Trophoblast cell (in vitro differentiated cells and primary cell): ENCODE results near the gene SLC43A3.

Experiments used
- DNase-seq, 2 donors: peaks; one replicate each; pipeline ENCODE4 v3.0.0-alpha.2; 2016
- H2AFZ ChIP-seq: 2 replicates; pipeline ENCODE4 v1.6.1; 2013; ENCODE audit warnings: low read length, moderate library complexity, mild to moderate bottlenecking; ENCODE audit not compliant: insufficient read depth, poor library complexity
- H2AK5ac ChIP-seq: 2 replicates; pipeline ENCODE4 v1.6.1; 2013; ENCODE audit warnings: mild to moderate bottlenecking, low read length
- H2BK120ac ChIP-seq: 2 replicates; pipeline ENCODE4 v1.6.1; 2013; ENCODE audit warnings: low read length, mild to moderate bottlenecking, moderate library complexity; ENCODE audit not compliant: insufficient read depth, poor library complexity
- H2BK12ac ChIP-seq: 2 replicates; pipeline ENCODE4 v1.6.1; 2013; ENCODE audit warnings: mild to moderate bottlenecking, low read length, moderate library complexity
- H2BK5ac ChIP-seq: 2 replicates; pipeline ENCODE4 v1.6.1; 2013; ENCODE audit warnings: low read length, low read depth, moderate library complexity, mild to moderate bottlenecking; ENCODE audit not compliant: poor library complexity
- H3K14ac ChIP-seq: 2 replicates; pipeline ENCODE4 v1.6.1; 2013; ENCODE audit warnings: mild to moderate bottlenecking, low read length
- H3K18ac ChIP-seq: 2 replicates; pipeline ENCODE4 v1.6.1; 2013; ENCODE audit warnings: mild to moderate bottlenecking, low read length
- H3K23ac ChIP-seq: 2 replicates; pipeline ENCODE4 v1.6.1; 2013; ENCODE audit warnings: low read length
- H3K27ac ChIP-seq: 2 replicates; pipeline ENCODE4 v1.5.1; 2013; ENCODE audit warnings: low read depth, mild to moderate bottlenecking, inconsistent platforms, low read length, moderate library complexity
- H3K27me3 ChIP-seq: 2 replicates; pipeline ENCODE4 v1.6.1; 2013; ENCODE audit warnings: inconsistent platforms, mild to moderate bottlenecking, low read length, moderate library complexity; ENCODE audit not compliant: insufficient read depth
- H3K36me3 ChIP-seq, 2 experiments: 1 replicate in 1 of 2; 2 replicates in 1 of 2; pipeline ENCODE4 v1.6.1; 2013; ENCODE audit warnings: low read length in 2 of 2, mild to moderate bottlenecking in 2 of 2, moderate library complexity in 1 of 2; ENCODE audit not compliant: insufficient read depth in 2 of 2, control insufficient read depth in 1 of 2
- H3K4ac ChIP-seq: 2 replicates; pipeline ENCODE4 v1.6.1; 2013; ENCODE audit warnings: low read depth, mild to moderate bottlenecking, low read length, moderate library complexity
- H3K4me1 ChIP-seq, 2 experiments: 1 replicate in 1 of 2; 2 replicates in 1 of 2; pipeline ENCODE4 v1.6.1; 2013; ENCODE audit warnings: low read length in 2 of 2, mild to moderate bottlenecking in 2 of 2, moderate library complexity in 1 of 2; ENCODE audit not compliant: insufficient read depth in 2 of 2, control insufficient read depth in 1 of 2
- H3K4me2 ChIP-seq: 2 replicates; pipeline ENCODE4 v1.6.1; 2013; ENCODE audit warnings: inconsistent platforms, mild to moderate bottlenecking, low read length, moderate library complexity
- H3K4me3 ChIP-seq: 2 replicates; pipeline ENCODE4 v1.5.1; 2013; ENCODE audit warnings: mild to moderate bottlenecking, low read depth, low read length, inconsistent platforms
- H3K79me1 ChIP-seq: one replicate; pipeline ENCODE4 v1.6.1; 2013; ENCODE audit warnings: low read length
- H3K79me2 ChIP-seq: 2 replicates; pipeline ENCODE4 v1.6.1; 2013; ENCODE audit warnings: low read length, mild to moderate bottlenecking; ENCODE audit not compliant: control insufficient read depth, insufficient read depth, poor library complexity
- H3K9ac ChIP-seq: 2 replicates; pipeline ENCODE4 v1.6.1; 2013; ENCODE audit warnings: mild to moderate bottlenecking, low read length
- H3K9me3 ChIP-seq: 2 replicates; pipeline ENCODE4 v1.6.1; 2013; ENCODE audit warnings: low read depth, mild to moderate bottlenecking, control low read depth, inconsistent platforms, low read length; ENCODE audit not compliant: insufficient read depth
- H4K12ac ChIP-seq: 2 replicates; pipeline ENCODE4 v1.6.1; 2013; ENCODE audit warnings: low read depth, mild to moderate bottlenecking, low read length, moderate library complexity
- H4K8ac ChIP-seq: 2 replicates; pipeline ENCODE4 v1.6.1; 2013; ENCODE audit warnings: low read depth, mild to moderate bottlenecking, low read length, moderate library complexity
- H4K91ac ChIP-seq: one replicate; pipeline ENCODE4 v1.6.1; 2013; ENCODE audit warnings: low read depth, mild to moderate bottlenecking, low read length, moderate library complexity
- WGBS: extraction: QIAGEN DNeasy Blood & Tissue Kit; methylation state at CpG from one replicate; pipeline ENCODE4 v1.1.7; 2013; ENCODE audit warnings: missing lambda C conversion rate; ENCODE audit not compliant: insufficient read length, insufficient coverage; ENCODE audit errors: extremely low coverage; 5-methylcytosine and 5-hydroxymethylcytosine counted together

The SLC43A3 gene

DNA sequence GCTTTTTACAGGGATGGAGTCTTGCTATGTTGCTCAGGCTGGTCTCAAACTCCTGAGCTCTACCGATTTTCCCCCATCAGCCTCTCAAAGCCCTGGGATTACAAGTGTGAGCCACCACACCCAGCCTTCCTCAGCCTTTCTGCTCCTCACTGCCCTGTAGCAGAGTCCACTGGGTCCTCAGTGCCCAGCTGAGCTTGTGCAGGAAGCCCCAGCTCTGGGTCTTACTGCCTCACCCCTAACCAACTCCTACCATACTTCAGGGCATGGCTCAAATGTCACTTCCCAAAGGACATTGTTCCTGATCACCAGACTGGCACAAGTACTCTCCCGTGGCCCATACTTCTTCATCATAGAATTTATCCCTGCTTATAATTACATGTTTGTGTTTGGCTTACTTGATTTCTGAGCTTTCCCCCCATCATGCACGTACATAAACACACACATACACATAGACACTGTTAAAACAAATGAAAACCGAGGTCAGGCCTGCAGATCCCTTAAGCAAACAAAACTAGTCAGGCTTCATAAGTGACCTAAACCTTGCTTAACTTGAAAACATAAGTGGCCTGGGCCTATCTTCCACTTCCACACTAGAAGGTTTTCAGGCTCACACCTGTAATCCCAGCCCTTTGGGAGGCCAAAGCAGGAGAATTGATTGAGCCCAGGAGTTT is 14.0 kb upstream of the SLC43A3 start:
- Histone ChIP-seq H2AFZ (no peak overlapping the region), H3K23ac (no peak overlapping the region), H3K79me1 (no peaks in the 10 kb centered on the region), H3K4me3 (no peak overlapping the region), H3K27me3 (no peaks in the 10 kb centered on the region), H3K9ac (no peak overlapping the region), H3K18ac (no peak overlapping the region), H4K91ac (no peak overlapping the region), H3K9me3 (no peaks in the 10 kb centered on the region), H3K27ac (no peak overlapping the region), H4K12ac (no peak overlapping the region), H3K14ac (no peak overlapping the region), H3K4me2 (no peak overlapping the region), H2BK120ac (no peak overlapping the region), H2AK5ac (no peak overlapping the region), H3K36me3 (no peaks in the 10 kb centered on the region), H2BK5ac (no peak overlapping the region), H3K4me1 (no peaks in the 10 kb centered on the region), H2BK12ac (no peak overlapping the region), H3K79me2 (no peaks in the 10 kb centered on the region), H3K4ac (no peak overlapping the region), H4K8ac (no peak overlapping the region)
- no CpG with 5 or more reads among the region's 4 CpGs for WGBS
- peak in 1 of 2 donors; percentile 30 for DNase-seq

DNA sequence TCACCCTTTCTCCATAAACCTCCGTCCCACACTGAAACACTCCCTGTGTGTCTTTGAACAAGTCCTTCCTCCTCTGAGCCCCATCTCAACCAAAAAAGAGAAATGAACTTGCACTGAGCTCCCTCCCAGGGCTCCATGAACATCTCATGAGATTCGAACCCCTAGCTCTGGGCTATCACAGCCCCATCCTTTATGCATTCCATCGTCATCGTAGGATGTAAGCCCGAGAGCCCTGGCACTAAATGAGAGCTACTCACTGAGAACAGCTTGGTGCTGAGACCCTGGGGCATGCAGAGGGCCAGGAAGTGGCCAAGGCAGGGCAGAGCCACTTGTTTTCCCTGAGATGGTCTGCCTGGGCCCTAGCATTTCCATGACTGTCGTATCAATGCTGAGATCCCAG is 12.9 kb upstream of the SLC43A3 start:
- H3K79me2 ChIP-seq = no peaks in the 10 kb centered on the region

DNA sequence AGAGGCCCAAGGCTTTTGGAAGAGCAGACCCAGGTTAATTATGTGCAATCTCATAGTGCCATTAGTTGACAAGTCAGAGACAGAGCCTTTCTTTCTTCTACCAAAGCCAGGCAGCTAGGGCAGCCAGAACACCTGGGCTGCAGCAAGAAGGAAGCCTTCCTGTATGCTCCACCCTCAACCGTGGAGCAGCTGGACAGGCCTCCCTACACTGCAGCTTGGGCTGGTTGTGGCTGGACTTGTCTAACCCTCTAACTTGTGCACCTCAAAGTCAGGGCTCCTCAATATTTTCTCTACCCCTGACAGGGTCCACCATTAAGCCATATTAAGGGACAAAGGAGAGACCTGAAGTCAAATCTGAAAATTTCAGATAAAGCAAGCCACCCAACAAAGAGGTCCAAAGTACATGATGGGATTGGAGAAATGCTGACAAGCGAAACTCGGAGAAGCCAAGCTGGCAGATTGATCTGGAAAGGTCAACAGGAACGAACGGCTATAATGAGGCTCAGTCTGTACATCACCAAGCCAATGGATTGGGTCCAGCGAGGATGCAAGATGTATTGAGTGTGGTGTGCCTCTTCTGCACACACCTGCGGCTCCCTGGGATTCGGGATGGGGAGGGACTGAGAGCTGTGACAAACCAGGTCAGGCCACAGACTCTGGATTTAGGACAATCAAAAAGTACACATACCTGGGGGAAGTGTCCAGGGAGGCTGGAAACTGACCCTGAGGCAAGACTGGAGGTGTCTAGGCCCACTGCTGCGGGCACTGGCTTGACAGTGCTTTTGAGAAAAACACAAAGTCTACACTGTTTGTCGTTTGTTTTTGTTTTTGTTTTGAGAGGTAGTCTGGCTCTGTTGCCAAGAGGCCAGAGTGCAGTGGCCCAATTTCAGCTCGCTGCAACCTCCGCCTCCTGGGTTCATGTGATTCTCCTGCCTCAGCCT is 11.7 kb upstream of the SLC43A3 start:
- no peak overlapping the region for H4K8ac ChIP-seq
- WGBS = no CpG with 5 or more reads among the region's 12 CpGs
- H3K79me1 ChIP-seq = no peaks in the 10 kb centered on the region
- no peak overlapping the region for H4K12ac ChIP-seq
- H3K18ac ChIP-seq = no peak overlapping the region
- no peak overlapping the region for H4K91ac ChIP-seq
- no peak overlapping the region for H3K4me3 ChIP-seq
- no peaks in the 10 kb centered on the region for H3K9me3 ChIP-seq
- H3K27me3 ChIP-seq = no peaks in the 10 kb centered on the region
- H3K14ac ChIP-seq = no peak overlapping the region
- H3K4me1 ChIP-seq = no peaks in the 10 kb centered on the region
- H2BK120ac ChIP-seq = no peak overlapping the region
- no peak overlapping the region for H2BK12ac ChIP-seq
- H2BK5ac ChIP-seq = no peak overlapping the region
- peak; percentile 97 to 99 for DNase-seq
- H3K79me2 ChIP-seq = no peaks in the 10 kb centered on the region
- no peak overlapping the region for H3K9ac ChIP-seq
- no peaks in the 10 kb centered on the region for H3K36me3 ChIP-seq
- no peak overlapping the region for H3K4ac ChIP-seq
- no peak overlapping the region for H3K23ac ChIP-seq
- no peak overlapping the region for H2AFZ ChIP-seq
- H3K4me2 ChIP-seq = no peak overlapping the region
- no peak overlapping the region for H2AK5ac ChIP-seq
- no peak overlapping the region for H3K27ac ChIP-seq

More for the DNA sequence above, 12.9 kb upstream of the SLC43A3 start:
- H3K4ac ChIP-seq = no peak overlapping the region
- H3K14ac ChIP-seq = no peak overlapping the region
- H3K36me3 ChIP-seq = no peaks in the 10 kb centered on the region
- H3K9me3 ChIP-seq = no peaks in the 10 kb centered on the region
- H3K4me3 ChIP-seq = no peak overlapping the region
- H2AK5ac ChIP-seq = no peak overlapping the region
- H2AFZ ChIP-seq = no peak overlapping the region
- no CpG with 5 or more reads among the region's 6 CpGs for WGBS
- no peak overlapping the region for H3K18ac ChIP-seq
- no peak overlapping the region for H3K9ac ChIP-seq
- no peak overlapping the region for H2BK12ac ChIP-seq
- no peaks in the 10 kb centered on the region for H3K4me1 ChIP-seq
- no peak overlapping the region for H3K4me2 ChIP-seq
- H3K27ac ChIP-seq = no peak overlapping the region
- peak; percentile 46 to 65 for DNase-seq
- H2BK120ac ChIP-seq = no peak overlapping the region
- no peak overlapping the region for H2BK5ac ChIP-seq
- H4K91ac ChIP-seq = no peak overlapping the region
- no peaks in the 10 kb centered on the region for H3K79me1 ChIP-seq
- no peaks in the 10 kb centered on the region for H3K27me3 ChIP-seq
- H4K8ac ChIP-seq = no peak overlapping the region
- no peak overlapping the region for H3K23ac ChIP-seq
- H4K12ac ChIP-seq = no peak overlapping the region

DNA sequence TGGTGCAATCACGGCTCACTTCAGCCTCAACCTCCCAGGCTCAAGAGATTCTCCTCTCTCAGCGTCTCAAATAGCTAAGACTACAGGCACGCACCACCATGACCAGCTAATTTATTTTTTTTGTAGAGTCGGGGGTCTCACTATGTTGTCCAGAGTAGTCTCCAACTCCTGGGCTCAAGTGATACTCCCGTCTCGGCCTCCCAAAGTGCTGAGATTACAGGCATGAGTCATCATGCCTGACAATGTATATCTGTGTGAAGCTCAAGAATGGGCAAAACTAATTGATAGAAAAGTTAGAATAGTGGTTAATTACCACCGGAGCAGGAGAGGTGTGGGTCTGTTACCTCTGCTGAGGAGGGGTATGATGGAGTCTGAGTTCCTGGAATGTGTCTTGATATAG is 9.1 kb upstream of the SLC43A3 start:
- Histone ChIP-seq H4K91ac (no peak overlapping the region), H2AFZ (no peak overlapping the region), H4K12ac (no peak overlapping the region), H3K4me2 (no peak overlapping the region), H3K79me2 (no peaks in the 10 kb centered on the region), H2BK120ac (no peak overlapping the region), H3K4me3 (no peak overlapping the region), H2BK5ac (no peak overlapping the region), H3K14ac (no peak overlapping the region), H3K9me3 (no peaks in the 10 kb centered on the region), H3K9ac (no peak overlapping the region), H3K4me1 (peaks cover 2 to 7% of the 10 kb centered on the region in 2 experiments), H3K27ac (no peak overlapping the region), H4K8ac (no peak overlapping the region), H3K18ac (no peak overlapping the region), H2AK5ac (no peak overlapping the region), H3K79me1 (no peaks in the 10 kb centered on the region), H3K4ac (no peak overlapping the region), H3K27me3 (no peaks in the 10 kb centered on the region), H3K36me3 (no peaks in the 10 kb centered on the region), H3K23ac (no peak overlapping the region), H2BK12ac (no peak overlapping the region)
- no CpG with 5 or more reads among the region's 7 CpGs for WGBS
- DNase-seq = peak in 1 of 2 donors; percentile 61
